Transverse colon (tissue), 4 donors: Measurements from ENCODE around the gene CD47.

Experiments
- EP300 ChIP-seq: sonication (generic); formaldehyde crosslinking; IDR thresholded peaks from one replicate; pipeline ENCODE4 v1.6.1; 2017; ENCODE audit warnings: antibody characterized with exemption, low read depth
- POLR2AphosphoS5 ChIP-seq, 3 donors: sonication (generic); formaldehyde crosslinking; IDR thresholded peaks; one replicate each; pipeline ENCODE4 v1.6.1; 2016; ENCODE audit warnings: antibody characterized with exemption in 3 of 3
- TF ChIP-seq, protein P1 (sequence below), 5 experiments: fragments of 200-600 bp in 3 of 5; fragments of 450-650 bp in 2 of 5; sonication (generic) in 3 of 5; IDR thresholded peaks; 1 replicate in 2 of 5; 2 replicates in 3 of 5; pipeline ENCODE4 v1.5.1; 2016 to 2017; ENCODE audit warnings: antibody characterized with exemption in 5 of 5, inconsistent platforms in 3 of 5, mild to moderate bottlenecking in 2 of 5, moderate library complexity in 1 of 5

DNA sequence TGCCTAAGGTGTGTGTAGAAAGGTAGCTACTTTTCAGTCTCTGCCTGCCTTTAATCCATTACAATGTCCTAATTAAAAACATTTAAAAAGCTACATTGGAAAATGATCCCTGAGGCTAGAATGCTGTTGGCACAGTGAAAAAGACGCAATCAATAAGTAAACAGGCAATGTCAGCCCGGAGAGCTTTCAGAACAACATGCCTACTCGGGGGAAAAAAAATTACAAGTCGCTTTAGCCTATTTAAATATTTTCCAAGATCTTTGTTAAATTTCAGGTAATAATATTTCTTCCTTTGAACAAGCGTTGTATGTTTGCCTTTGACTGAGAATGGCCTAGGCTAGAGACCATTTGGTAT, 46.6 kb upstream of the CD47 start:
- TF ChIP-seq, protein P1, sequence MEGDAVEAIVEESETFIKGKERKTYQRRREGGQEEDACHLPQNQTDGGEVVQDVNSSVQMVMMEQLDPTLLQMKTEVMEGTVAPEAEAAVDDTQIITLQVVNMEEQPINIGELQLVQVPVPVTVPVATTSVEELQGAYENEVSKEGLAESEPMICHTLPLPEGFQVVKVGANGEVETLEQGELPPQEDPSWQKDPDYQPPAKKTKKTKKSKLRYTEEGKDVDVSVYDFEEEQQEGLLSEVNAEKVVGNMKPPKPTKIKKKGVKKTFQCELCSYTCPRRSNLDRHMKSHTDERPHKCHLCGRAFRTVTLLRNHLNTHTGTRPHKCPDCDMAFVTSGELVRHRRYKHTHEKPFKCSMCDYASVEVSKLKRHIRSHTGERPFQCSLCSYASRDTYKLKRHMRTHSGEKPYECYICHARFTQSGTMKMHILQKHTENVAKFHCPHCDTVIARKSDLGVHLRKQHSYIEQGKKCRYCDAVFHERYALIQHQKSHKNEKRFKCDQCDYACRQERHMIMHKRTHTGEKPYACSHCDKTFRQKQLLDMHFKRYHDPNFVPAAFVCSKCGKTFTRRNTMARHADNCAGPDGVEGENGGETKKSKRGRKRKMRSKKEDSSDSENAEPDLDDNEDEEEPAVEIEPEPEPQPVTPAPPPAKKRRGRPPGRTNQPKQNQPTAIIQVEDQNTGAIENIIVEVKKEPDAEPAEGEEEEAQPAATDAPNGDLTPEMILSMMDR (IDR thresholded peaks at IDR 0.05): no peak
- no peak for TF ChIP-seq POLR2AphosphoS5 (IDR thresholded peaks at IDR 0.05)
- no peak for TF ChIP-seq EP300
